ENCODE results near the gene CCL1. TPM values are rescaled to one million over a fixed set of nuclear protein-coding genes. Genes with fewer than 3 reads are reported as not detected.

Gene CCL1
- total and polyA plus RNA-seq, 2 experiments from 2014 or later, result not detected

- TF ChIP-seq ZNF462 (CRISPR knock-in tag; IDR thresholded peaks at IDR 0.05) (no peak), POLR2AphosphoS5 (IDR thresholded peaks at IDR 0.05; ENCODE audit: low read depth) (no peak)
These were observed 41.1 kb downstream of the CCL1 start (continued) for GRCh38 chr17:34321964-34322363.

GRCh38 chr17:34319039-34319483 is 44.0 kb downstream of the CCL1 start, which contains the start of gene CCL8:
Gene CCL8, plus strand, starts transcription at chr17:34319435. Its CDS starts 67 bp downstream, at chr17:34319502.
- Mint-ChIP-seq H3K9me3 (no peaks in the 10 kb centered on the region; the same call in 2 of the 3 replicates), H3K4me1 (no peaks in the 10 kb centered on the region), H3K4me3 (no peak within 1 kb of the TSS), H3K27me3 (ENCODE audit: insufficient read depth, low read depth, poor library complexity) (no peaks in the 10 kb centered on the region), H3K27ac (no peak within 1 kb of the TSS), H3K36me3 (ENCODE audit: low read depth) (no peaks in the 10 kb centered on the region)
- Histone ChIP-seq H2AFZ (no peak within 1 kb of the TSS), H3K4me2 (no peak within 1 kb of the TSS), H3K36me3 (ENCODE audit: insufficient read depth) (no peaks in the 10 kb centered on the region), H3K27ac (ENCODE audit: low read depth) (no peak within 1 kb of the TSS), H3F3A (replicated peaks; ENCODE audit: low read depth) (no peaks in the 10 kb centered on the region), H3K27me3 (ENCODE audit: insufficient read depth) (no peaks in the 10 kb centered on the region), H3K9me2 (ENCODE audit: insufficient read depth) (peaks cover 16% of the 10 kb centered on the region; the same call in 1 of the 2 replicates), H3K79me2 (replicated peaks; ENCODE audit: insufficient read depth) (no peaks in the 10 kb centered on the region), H3K4me1 (ENCODE audit: insufficient read depth) (no peaks in the 10 kb centered on the region), H4K20me1 (replicated peaks; ENCODE audit: insufficient read depth) (no peaks in the 10 kb centered on the region), H3K4me3 (no peak within 1 kb of the TSS)
- no peak for DNase-seq (ENCODE audit: low spot score)
- no peak for ATAC-seq
- TF ChIP-seq ZNF462 (CRISPR knock-in tag; IDR thresholded peaks at IDR 0.05) (no peak), EZH2 (IDR thresholded peaks at IDR 0.05; ENCODE audit: low read depth, unreplicated experiment) (no peak), ZNF114 (CRISPR knock-in tag; IDR thresholded peaks at IDR 0.05) (no peak), ZNF331 (CRISPR knock-in tag; IDR thresholded peaks at IDR 0.05; ENCODE audit: low read depth) (no peak), CTCF (conservative IDR thresholded peaks at IDR 0.05; ENCODE audit: low read depth in 2 of 2) (no peak), EZH2phosphoT487 (IDR thresholded peaks at IDR 0.05; ENCODE audit: unreplicated experiment) (no peak)
